HepG2 (cell line): ENCODE data around the gene ANXA5.

Experiments used
- CTCF ChIP-seq: sonication (generic); formaldehyde crosslinking; IDR thresholded peaks from 2 replicates; pipeline ENCODE4 v1.5.0; 2020; ENCODE audit warnings: mild to moderate bottlenecking, missing genetic modification reagents, moderate library complexity
- EHMT2 ChIP-seq: fragments of 200-600 bp; sonication (generic); IDR thresholded peaks from 2 replicates; pipeline ENCODE4 v1.7.0; 2017; ENCODE audit warnings: antibody characterized with exemption, low read depth, low read length, borderline replicate concordance
- MXD4 ChIP-seq: IDR thresholded peaks from 2 replicates; pipeline ENCODE4 v1.6.1; 2016; ENCODE audit warnings: mild to moderate bottlenecking, missing biosample characterization, missing genetic modification reagents
- PAWR ChIP-seq: sonication (generic); formaldehyde crosslinking; IDR thresholded peaks from 2 replicates; pipeline ENCODE4 v1.4.0; 2020; ENCODE audit warnings: missing genetic modification reagents, mild to moderate bottlenecking, borderline replicate concordance
- SCMH1 ChIP-seq: sonication (generic); formaldehyde crosslinking; IDR thresholded peaks from 2 replicates; pipeline ENCODE4 v1.9.0; 2021; ENCODE audit warnings: missing genetic modification reagents, mild to moderate bottlenecking, borderline replicate concordance
- TF ChIP-seq, protein P1 (sequence below): sonication (generic); formaldehyde crosslinking; IDR thresholded peaks from 2 replicates; pipeline ENCODE4 v1.5.1; 2020; ENCODE audit warnings: missing genetic modification reagents, mild to moderate bottlenecking, borderline replicate concordance

- TF ChIP-seq CTCF (CRISPR knock-in tag): no peak
- TF ChIP-seq, protein P1, sequence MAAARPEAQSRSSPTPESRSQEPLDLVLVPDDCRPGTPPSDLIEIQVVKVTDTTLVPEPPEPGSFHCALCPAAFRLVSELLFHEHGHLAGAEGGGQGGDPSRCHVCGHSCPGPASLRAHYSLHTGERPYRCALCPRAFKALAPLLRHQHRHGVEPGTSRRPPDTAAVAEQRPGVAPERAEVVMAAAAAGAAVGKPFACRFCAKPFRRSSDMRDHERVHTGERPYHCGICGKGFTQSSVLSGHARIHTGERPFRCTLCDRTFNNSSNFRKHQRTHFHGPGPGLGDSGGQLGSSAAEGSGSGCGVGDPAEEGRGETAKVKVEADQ (CRISPR knock-in tag): no peak
- TF ChIP-seq SCMH1 (CRISPR knock-in tag): no peak
- TF ChIP-seq PAWR (CRISPR knock-in tag): no peak
- no peak for TF ChIP-seq MXD4 (CRISPR knock-in tag)
- no peak for TF ChIP-seq EHMT2
Observed at GRCh38 chr4:121734571-121734970, 37.8 kb upstream of the ANXA5 start.
